Measurements from ENCODE around the gene FABP1.

DNA sequence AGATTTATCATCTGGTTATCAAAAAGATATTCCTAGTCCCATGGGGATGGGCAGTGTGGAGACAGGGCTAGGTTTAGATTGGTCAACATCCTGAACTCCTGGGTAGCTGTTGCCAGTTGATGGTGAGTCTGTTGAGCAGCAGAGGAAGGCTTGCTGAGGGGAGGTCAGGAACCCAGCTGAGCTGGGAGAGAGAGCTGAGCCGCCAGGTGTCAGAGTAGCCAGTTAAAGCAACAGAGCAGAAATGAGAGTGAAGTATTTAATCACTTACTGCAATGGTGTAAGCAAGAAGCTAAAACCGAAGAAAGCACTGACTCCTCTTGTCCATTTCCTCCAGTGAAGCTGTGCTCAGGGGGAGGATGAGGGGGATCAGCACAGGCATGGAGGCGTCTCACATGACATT lies 30.7 kb downstream of the FABP1 start:
- TF ChIP-seq FOSL2 (IDR thresholded peaks at IDR 0.05) (no peak), FOSL2 (CRISPR knock-in tag; IDR thresholded peaks at IDR 0.05) (no peak), ESRRA (IDR thresholded peaks at IDR 0.05; ENCODE audit: borderline replicate concordance, low read length) (no peak), KDM1A (IDR thresholded peaks at IDR 0.05; ENCODE audit: low read depth) (no peak), RFX5 (IDR thresholded peaks at IDR 0.05) (no peak), POLR2A (IDR thresholded peaks at IDR 0.05; ENCODE audit: low read length) (no peak), HDAC2 (IDR thresholded peaks at IDR 0.05) (no peak), RAD21 (conservative IDR thresholded peaks at IDR 0.05 in 1 of 2, IDR thresholded peaks at IDR 0.05 in 1 of 2) (no peak), RCOR1 (IDR thresholded peaks at IDR 0.05; ENCODE audit: low read depth, low read length) (no peak), FOXS1 (CRISPR knock-in tag; IDR thresholded peaks at IDR 0.05) (no peak), RNF2 (IDR thresholded peaks at IDR 0.05; ENCODE audit: borderline replicate concordance, low read depth) (no peak)
- TF ChIP-seq, protein P1, sequence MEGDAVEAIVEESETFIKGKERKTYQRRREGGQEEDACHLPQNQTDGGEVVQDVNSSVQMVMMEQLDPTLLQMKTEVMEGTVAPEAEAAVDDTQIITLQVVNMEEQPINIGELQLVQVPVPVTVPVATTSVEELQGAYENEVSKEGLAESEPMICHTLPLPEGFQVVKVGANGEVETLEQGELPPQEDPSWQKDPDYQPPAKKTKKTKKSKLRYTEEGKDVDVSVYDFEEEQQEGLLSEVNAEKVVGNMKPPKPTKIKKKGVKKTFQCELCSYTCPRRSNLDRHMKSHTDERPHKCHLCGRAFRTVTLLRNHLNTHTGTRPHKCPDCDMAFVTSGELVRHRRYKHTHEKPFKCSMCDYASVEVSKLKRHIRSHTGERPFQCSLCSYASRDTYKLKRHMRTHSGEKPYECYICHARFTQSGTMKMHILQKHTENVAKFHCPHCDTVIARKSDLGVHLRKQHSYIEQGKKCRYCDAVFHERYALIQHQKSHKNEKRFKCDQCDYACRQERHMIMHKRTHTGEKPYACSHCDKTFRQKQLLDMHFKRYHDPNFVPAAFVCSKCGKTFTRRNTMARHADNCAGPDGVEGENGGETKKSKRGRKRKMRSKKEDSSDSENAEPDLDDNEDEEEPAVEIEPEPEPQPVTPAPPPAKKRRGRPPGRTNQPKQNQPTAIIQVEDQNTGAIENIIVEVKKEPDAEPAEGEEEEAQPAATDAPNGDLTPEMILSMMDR (IDR thresholded peaks at IDR 0.05) = no peak
- TF ChIP-seq, protein P2, sequence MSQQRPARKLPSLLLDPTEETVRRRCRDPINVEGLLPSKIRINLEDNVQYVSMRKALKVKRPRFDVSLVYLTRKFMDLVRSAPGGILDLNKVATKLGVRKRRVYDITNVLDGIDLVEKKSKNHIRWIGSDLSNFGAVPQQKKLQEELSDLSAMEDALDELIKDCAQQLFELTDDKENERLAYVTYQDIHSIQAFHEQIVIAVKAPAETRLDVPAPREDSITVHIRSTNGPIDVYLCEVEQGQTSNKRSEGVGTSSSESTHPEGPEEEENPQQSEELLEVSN (IDR thresholded peaks at IDR 0.05; ENCODE audit: borderline replicate concordance, low read depth) = no peak
